ENCODE measurements around the gene DUS2. TPM values are rescaled to one million over a fixed set of nuclear protein-coding genes. Genes with fewer than 3 reads are reported as not detected.

DUS2 gene
- total RNA-seq, 1 experiment from 2014 or later: 12.1 TPM

DNA sequence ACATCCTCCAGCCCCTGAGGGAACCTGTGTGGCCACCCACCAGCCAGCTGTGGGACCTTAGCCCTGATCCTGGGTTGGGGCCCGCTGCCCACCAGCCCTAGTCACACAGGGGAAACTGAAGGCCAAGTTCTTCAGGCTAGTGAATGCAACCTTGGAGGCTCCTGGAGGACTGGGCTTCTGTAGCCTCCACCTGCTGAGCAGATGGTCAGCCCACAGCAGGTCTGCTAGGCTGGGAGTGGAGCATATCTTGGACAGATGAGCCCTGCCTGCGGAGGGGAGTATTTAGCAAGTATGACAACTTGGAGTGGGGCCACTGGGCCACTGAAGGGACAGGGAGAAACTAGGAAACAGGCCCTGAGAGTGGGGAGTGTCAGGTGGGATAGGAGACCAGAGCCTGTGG lies 46.9 kb upstream of the DUS2 start:
- no peaks in the 10 kb centered on the region for H3K4me1 ChIP-seq (ENCODE audit: control insufficient read depth, insufficient read depth, low read length)
- no peaks in the 10 kb centered on the region for H3K9me3 ChIP-seq (ENCODE audit: control insufficient read depth, insufficient read depth, low read depth, low read length)
- no peak for DNase-seq (ENCODE audit: low read depth, low spot score)
- no peak for ATAC-seq
- POLR2A ChIA-PET: no interaction called here
- no peaks in the 10 kb centered on the region for H3K36me3 ChIP-seq (ENCODE audit: control insufficient read depth, insufficient read depth, low read length)
- CTCF ChIA-PET: no interaction called here
- no peaks in the 10 kb centered on the region for H3K27me3 ChIP-seq (ENCODE audit: control insufficient read depth, insufficient read depth, low read length)
- TF ChIP-seq, protein P1, sequence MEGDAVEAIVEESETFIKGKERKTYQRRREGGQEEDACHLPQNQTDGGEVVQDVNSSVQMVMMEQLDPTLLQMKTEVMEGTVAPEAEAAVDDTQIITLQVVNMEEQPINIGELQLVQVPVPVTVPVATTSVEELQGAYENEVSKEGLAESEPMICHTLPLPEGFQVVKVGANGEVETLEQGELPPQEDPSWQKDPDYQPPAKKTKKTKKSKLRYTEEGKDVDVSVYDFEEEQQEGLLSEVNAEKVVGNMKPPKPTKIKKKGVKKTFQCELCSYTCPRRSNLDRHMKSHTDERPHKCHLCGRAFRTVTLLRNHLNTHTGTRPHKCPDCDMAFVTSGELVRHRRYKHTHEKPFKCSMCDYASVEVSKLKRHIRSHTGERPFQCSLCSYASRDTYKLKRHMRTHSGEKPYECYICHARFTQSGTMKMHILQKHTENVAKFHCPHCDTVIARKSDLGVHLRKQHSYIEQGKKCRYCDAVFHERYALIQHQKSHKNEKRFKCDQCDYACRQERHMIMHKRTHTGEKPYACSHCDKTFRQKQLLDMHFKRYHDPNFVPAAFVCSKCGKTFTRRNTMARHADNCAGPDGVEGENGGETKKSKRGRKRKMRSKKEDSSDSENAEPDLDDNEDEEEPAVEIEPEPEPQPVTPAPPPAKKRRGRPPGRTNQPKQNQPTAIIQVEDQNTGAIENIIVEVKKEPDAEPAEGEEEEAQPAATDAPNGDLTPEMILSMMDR (IDR thresholded peaks at IDR 0.05): no peak
- TF ChIP-seq POLR2AphosphoS5 (IDR thresholded peaks at IDR 0.05; ENCODE audit: low read depth, low read length): no peak
- TF ChIP-seq TCF7L2 (IDR thresholded peaks at IDR 0.05; ENCODE audit: low read depth, low read length): no peak
- TF ChIP-seq, protein P2, sequence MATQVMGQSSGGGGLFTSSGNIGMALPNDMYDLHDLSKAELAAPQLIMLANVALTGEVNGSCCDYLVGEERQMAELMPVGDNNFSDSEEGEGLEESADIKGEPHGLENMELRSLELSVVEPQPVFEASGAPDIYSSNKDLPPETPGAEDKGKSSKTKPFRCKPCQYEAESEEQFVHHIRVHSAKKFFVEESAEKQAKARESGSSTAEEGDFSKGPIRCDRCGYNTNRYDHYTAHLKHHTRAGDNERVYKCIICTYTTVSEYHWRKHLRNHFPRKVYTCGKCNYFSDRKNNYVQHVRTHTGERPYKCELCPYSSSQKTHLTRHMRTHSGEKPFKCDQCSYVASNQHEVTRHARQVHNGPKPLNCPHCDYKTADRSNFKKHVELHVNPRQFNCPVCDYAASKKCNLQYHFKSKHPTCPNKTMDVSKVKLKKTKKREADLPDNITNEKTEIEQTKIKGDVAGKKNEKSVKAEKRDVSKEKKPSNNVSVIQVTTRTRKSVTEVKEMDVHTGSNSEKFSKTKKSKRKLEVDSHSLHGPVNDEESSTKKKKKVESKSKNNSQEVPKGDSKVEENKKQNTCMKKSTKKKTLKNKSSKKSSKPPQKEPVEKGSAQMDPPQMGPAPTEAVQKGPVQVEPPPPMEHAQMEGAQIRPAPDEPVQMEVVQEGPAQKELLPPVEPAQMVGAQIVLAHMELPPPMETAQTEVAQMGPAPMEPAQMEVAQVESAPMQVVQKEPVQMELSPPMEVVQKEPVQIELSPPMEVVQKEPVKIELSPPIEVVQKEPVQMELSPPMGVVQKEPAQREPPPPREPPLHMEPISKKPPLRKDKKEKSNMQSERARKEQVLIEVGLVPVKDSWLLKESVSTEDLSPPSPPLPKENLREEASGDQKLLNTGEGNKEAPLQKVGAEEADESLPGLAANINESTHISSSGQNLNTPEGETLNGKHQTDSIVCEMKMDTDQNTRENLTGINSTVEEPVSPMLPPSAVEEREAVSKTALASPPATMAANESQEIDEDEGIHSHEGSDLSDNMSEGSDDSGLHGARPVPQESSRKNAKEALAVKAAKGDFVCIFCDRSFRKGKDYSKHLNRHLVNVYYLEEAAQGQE (IDR thresholded peaks at IDR 0.05; ENCODE audit: insufficient read depth in 1 of 2, low read depth in 2 of 2, low read length in 1 of 2): no peak
- no peak for TF ChIP-seq SIN3A (IDR thresholded peaks at IDR 0.05; ENCODE audit: borderline replicate concordance, insufficient read depth, low read depth, low read length)
- H3K4me3 ChIP-seq (ENCODE audit: low read depth in 2 of 2, low read length in 2 of 2): no peak overlapping the region
- BruUV-seq (replicated peaks): no TSS peak
- in situ Hi-C loops (cut with HindIII; ENCODE audit: low pct_unique_long_range_greater_than_20kb, low sequenced_read_pairs) (no loop called here), intact Hi-C loops (cut with micrococcal nuclease; ENCODE audit: unreplicated experiment) (no loop called here)
- H3K27ac ChIP-seq (ENCODE audit: low read length): no peak overlapping the region

DNA sequence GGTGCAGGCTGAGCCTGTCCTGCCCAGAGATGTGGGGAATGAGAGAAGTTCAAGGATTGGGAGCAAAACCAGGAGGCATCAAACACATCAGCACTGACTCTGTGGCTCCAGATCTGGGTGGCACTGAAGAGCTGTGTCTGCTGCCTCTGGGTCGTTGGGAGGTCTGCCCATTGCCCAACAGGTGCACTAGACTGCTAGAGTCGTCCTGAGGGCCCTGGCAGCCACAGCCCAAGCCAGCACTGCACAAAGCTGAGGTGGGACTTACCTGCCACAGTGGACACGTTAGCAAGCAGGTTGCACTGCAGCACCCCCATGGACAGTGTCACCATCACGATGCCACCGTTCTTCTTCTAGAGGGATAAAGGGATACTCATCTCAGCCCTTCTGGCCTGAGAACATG lies 46.1 kb upstream of the DUS2 start:
- Histone ChIP-seq H3K4me1 (ENCODE audit: control insufficient read depth, insufficient read depth, low read length) (no peaks in the 10 kb centered on the region), H3K4me3 (ENCODE audit: low read depth in 2 of 2, low read length in 2 of 2) (no peak overlapping the region), H3K36me3 (ENCODE audit: control insufficient read depth, insufficient read depth, low read length) (no peaks in the 10 kb centered on the region), H3K27me3 (ENCODE audit: control insufficient read depth, insufficient read depth, low read length) (no peaks in the 10 kb centered on the region), H3K9me3 (ENCODE audit: control insufficient read depth, insufficient read depth, low read depth, low read length) (no peaks in the 10 kb centered on the region), H3K27ac (ENCODE audit: low read length) (no peak overlapping the region)
- BruUV-seq (replicated peaks): no TSS peak
- TF ChIP-seq SIN3A (IDR thresholded peaks at IDR 0.05; ENCODE audit: borderline replicate concordance, insufficient read depth, low read depth, low read length) (no peak), POLR2AphosphoS5 (IDR thresholded peaks at IDR 0.05; ENCODE audit: low read depth, low read length) (no peak), TCF7L2 (IDR thresholded peaks at IDR 0.05; ENCODE audit: low read depth, low read length) (no peak)
- TF ChIP-seq, protein P1 (IDR thresholded peaks at IDR 0.05): no peak
- TF ChIP-seq, protein P2 (IDR thresholded peaks at IDR 0.05; ENCODE audit: insufficient read depth in 1 of 2, low read depth in 2 of 2, low read length in 1 of 2): no peak
- CTCF ChIA-PET: no interaction called here
- DNase-seq (ENCODE audit: low read depth, low spot score): no peak
- in situ Hi-C loops (cut with HindIII; ENCODE audit: low pct_unique_long_range_greater_than_20kb, low sequenced_read_pairs) (no loop called here), intact Hi-C loops (cut with micrococcal nuclease; ENCODE audit: unreplicated experiment) (no loop called here)
- no peak for ATAC-seq
- POLR2A ChIA-PET: no interaction called here

Data from Panc1 (cell line).